ENCODE data around the gene TTC28.
"Not testable (repeated sequence)": the region's sequence is repeated elsewhere in the genome, so short reads cannot be mapped to it uniquely, and the experiment has no call there.

TTC28 gene

GRCh38 chr22:28102151-28102812, 577.4 kb downstream of the TTC28 start:
- no peak for DNase-seq (ENCODE audit: low read depth)

- no peak for DNase-seq (ENCODE audit: low read depth)
Measured at GRCh38 chr22:28097627-28098026, 582.0 kb downstream of the TTC28 start.

GRCh38 chr22:28096161-28096560, 583.5 kb downstream of the TTC28 start:
- DNase-seq (ENCODE audit: low read depth): no peak

GRCh38 chr22:28095316-28096095, 584.1 kb downstream of the TTC28 start:
- DNase-seq (ENCODE audit: low read depth): no peak

- DNase-seq (ENCODE audit: low read depth): no peak
Measured at GRCh38 chr22:28094771-28095170, 584.9 kb downstream of the TTC28 start.

- DNase-seq (ENCODE audit: low read depth): no peak
Measured at GRCh38 chr22:28093711-28094110, 585.9 kb downstream of the TTC28 start.

GRCh38 chr22:28091486-28091885, 588.2 kb downstream of the TTC28 start:
- DNase-seq (ENCODE audit: low read depth): no peak

- DNase-seq (ENCODE audit: low read depth): not testable (repeated sequence)
Measured at GRCh38 chr22:28089541-28089940, 590.1 kb downstream of the TTC28 start.

- DNase-seq (ENCODE audit: low read depth): no peak
Measured at GRCh38 chr22:28077166-28077565, 602.5 kb downstream of the TTC28 start.

GRCh38 chr22:28075358-28075981, 604.2 kb downstream of the TTC28 start:
- DNase-seq (ENCODE audit: low read depth): peak; percentile 74

GRCh38 chr22:28074526-28074925, 605.1 kb downstream of the TTC28 start:
- DNase-seq (ENCODE audit: low read depth): no peak

GRCh38 chr22:28072066-28072465, 607.6 kb downstream of the TTC28 start:
- DNase-seq (ENCODE audit: low read depth): no peak

GRCh38 chr22:28068826-28069225, 610.8 kb downstream of the TTC28 start:
- DNase-seq (ENCODE audit: low read depth): no peak

GRCh38 chr22:28064920-28065319, 614.7 kb downstream of the TTC28 start:
- no peak for DNase-seq (ENCODE audit: low read depth)

- no peak for DNase-seq (ENCODE audit: low read depth)
Measured at GRCh38 chr22:28063656-28064055, 616.0 kb downstream of the TTC28 start.

GRCh38 chr22:28060594-28060993, 619.0 kb downstream of the TTC28 start:
- not testable (repeated sequence) for DNase-seq (ENCODE audit: low read depth)

GRCh38 chr22:28058036-28058435, 621.6 kb downstream of the TTC28 start:
- DNase-seq (ENCODE audit: low read depth): no peak

GRCh38 chr22:28054819-28055208, 624.8 kb downstream of the TTC28 start:
- DNase-seq (ENCODE audit: low read depth): no peak

GRCh38 chr22:28053896-28054818, 625.5 kb downstream of the TTC28 start:
- no peak for DNase-seq (ENCODE audit: low read depth)

GRCh38 chr22:28052825-28053269, 626.8 kb downstream of the TTC28 start:
- no peak for DNase-seq (ENCODE audit: low read depth)

- DNase-seq (ENCODE audit: low read depth): peak; percentile 35
Measured at GRCh38 chr22:28051787-28052356, 627.8 kb downstream of the TTC28 start.
